ENCODE data around the gene ZNF320. TPM values are rescaled to one million over a fixed set of nuclear protein-coding genes. Genes with fewer than 3 reads are reported as not detected.

The ZNF320 gene
- total and polyA plus RNA-seq, 12 donors: 4.0 to 21.3 (median 11.4) TPM

- no peaks in the 10 kb centered on the region for H3K36me3 ChIP-seq (replicated peaks in 1 of 2)
- no peak overlapping the region for H3K27ac ChIP-seq
- 86 to 88% (median 87%) methylated on average over 17 of the region's 17 CpGs for WGBS, 4 donors
- H3K4me1 ChIP-seq (replicated peaks in 1 of 2): peaks cover 7 to 8% of the 10 kb centered on the region in 2 donors
- no peak for DNase-seq
- no peak overlapping the region for H3K4me3 ChIP-seq
- H3K9me3 ChIP-seq (replicated peaks in 1 of 3): peaks cover 4 to 25% (median 6%) of the 10 kb centered on the region in 3 donors
- no peaks in the 10 kb centered on the region for H3K27me3 ChIP-seq
- intact Hi-C loops (cut with DNase I): no loop called here
- TF ChIP-seq CTCF (IDR thresholded peaks at IDR 0.05) (no peak), POLR2A (IDR thresholded peaks at IDR 0.05) (no peak)
Measured at GRCh38 chr19:52943884-52944643, 46.6 kb upstream of the ZNF320 start.

- TF ChIP-seq POLR2A (IDR thresholded peaks at IDR 0.05): no peak
- TF ChIP-seq CTCF (IDR thresholded peaks at IDR 0.05): no peak
- DNase-seq: no peak
- Histone ChIP-seq H3K4me1 (replicated peaks in 1 of 2) (peaks cover 7 to 8% of the 10 kb centered on the region in 2 donors), H3K4me3 (peak overlapping the region in 2 of 4 donors; percentile 81 to 88), H3K9me3 (replicated peaks in 1 of 3) (peaks cover 1 to 17% (median 3%) of the 10 kb centered on the region in 3 donors), H3K27ac (peak overlapping the region in 3 of 5 donors; percentile 75 to 80 (median 75)), H3K27me3 (no peaks in the 10 kb centered on the region), H3K36me3 (replicated peaks in 1 of 2) (no peaks in the 10 kb centered on the region)
- WGBS, 4 donors: 60 to 68% (median 65%) methylated on average over 29 of the region's 29 CpGs
- intact Hi-C loops (cut with DNase I): no loop called here
Measured at GRCh38 chr19:52943134-52943883, 45.9 kb upstream of the ZNF320 start.

DNA sequence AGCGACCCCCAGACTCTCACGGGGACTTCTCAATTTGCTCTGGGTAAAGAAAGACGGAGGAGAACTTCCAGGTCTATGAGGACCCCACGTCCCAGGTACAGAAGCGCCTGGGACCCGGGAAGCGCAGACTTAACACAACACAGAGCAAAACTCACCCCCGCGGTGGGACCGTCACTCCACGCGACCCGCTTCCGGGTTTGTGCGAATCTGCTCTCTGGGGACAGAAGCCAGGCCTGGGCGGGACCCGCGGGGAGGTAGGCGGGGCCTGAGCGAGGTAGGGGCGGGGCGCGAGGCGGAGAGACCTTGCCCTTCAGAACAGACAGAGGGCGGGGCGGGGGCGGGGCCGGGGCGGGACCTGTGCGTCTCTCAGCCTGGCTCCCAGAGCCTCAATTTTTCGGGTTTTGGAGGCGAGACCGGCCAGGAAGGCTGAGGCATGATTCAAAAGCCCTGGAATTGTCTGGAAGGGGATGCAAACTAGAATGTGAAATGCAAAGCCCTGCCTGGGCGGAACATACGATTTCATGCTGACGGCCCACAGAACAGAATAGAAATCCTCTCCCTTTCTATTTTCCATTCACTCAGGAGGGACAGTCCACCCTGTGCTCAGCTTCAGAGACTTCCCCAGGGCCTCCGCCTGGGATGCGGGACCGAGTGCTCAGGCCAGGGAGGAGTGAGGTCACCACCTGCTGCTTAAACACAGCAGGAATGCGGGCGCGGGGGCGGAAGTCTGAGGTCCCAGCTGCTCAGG is 45.1 kb upstream of the ZNF320 start:
- H3K9me3 ChIP-seq (replicated peaks in 1 of 3): peaks cover 0 to 10% (median 0%) of the 10 kb centered on the region in 3 donors
- TF ChIP-seq CTCF (IDR thresholded peaks at IDR 0.05): no peak
- peak in 1 of 2 donors; percentile 71 for TF ChIP-seq POLR2A (IDR thresholded peaks at IDR 0.05)
- peak overlapping the region; percentile 30 to 80 (median 75) for H3K27ac ChIP-seq
- WGBS, 4 donors: 0 to 1% (median 1%) methylated on average over 18 to 43 of the region's 43 CpGs
- peak overlapping the region; percentile 47 to 88 (median 80) for H3K4me3 ChIP-seq
- peak; percentile 90 to 97 (median 93) for DNase-seq
- no peaks in the 10 kb centered on the region for H3K36me3 ChIP-seq (replicated peaks in 1 of 2)
- H3K27me3 ChIP-seq: no peaks in the 10 kb centered on the region
- intact Hi-C loops (cut with DNase I): no loop called here
- H3K4me1 ChIP-seq (replicated peaks in 1 of 2): peaks cover 7 to 8% of the 10 kb centered on the region in 2 donors

All from adrenal gland (tissue), 12 donors.